DND-41 (cell line): ENCODE measurements around the gene TCF7L1.

ENCODE experiments used
- CTCF ChIP-seq: IDR thresholded peaks from 2 replicates; pipeline ENCODE4 v1.5.1; 2012; ENCODE audit warnings: borderline replicate concordance, low read length, moderate library complexity, mild to moderate bottlenecking; ENCODE audit not compliant: poor library complexity, severe bottlenecking; ENCODE audit errors: extremely low read depth
- EZH2 ChIP-seq: IDR thresholded peaks from 3 replicates; pipeline ENCODE4 v1.6.1; 2012; ENCODE audit warnings: borderline replicate concordance, low read depth, mild to moderate bottlenecking, moderate library complexity, low read length, inconsistent platforms; ENCODE audit not compliant: severe bottlenecking

- TF ChIP-seq CTCF, result no peak
- TF ChIP-seq EZH2, result no peak
Measured at GRCh38 chr2:85189606-85190270, 56.5 kb downstream of the TCF7L1 start.
